GM12875 (cell line): Measurements from ENCODE around the gene DGCR2.

Experiments used
- H3K4me3 ChIP-seq: one replicate; pipeline ENCODE4 v1.5.1; 2011; ENCODE audit warnings: low read depth, low read length, control low read depth
- CTCF ChIP-seq: IDR thresholded peaks from 2 replicates; pipeline ENCODE4 v1.5.1; 2011; ENCODE audit warnings: low read depth, mild to moderate bottlenecking, control low read depth, inconsistent platforms, low read length, moderate library complexity, borderline replicate concordance; ENCODE audit not compliant: insufficient read depth

DGCR2 gene, protein sequence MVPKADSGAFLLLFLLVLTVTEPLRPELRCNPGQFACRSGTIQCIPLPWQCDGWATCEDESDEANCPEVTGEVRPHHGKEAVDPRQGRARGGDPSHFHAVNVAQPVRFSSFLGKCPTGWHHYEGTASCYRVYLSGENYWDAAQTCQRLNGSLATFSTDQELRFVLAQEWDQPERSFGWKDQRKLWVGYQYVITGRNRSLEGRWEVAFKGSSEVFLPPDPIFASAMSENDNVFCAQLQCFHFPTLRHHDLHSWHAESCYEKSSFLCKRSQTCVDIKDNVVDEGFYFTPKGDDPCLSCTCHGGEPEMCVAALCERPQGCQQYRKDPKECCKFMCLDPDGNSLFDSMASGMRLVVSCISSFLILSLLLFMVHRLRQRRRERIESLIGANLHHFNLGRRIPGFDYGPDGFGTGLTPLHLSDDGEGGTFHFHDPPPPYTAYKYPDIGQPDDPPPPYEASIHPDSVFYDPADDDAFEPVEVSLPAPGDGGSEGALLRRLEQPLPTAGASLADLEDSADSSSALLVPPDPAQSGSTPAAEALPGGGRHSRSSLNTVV

DNA sequence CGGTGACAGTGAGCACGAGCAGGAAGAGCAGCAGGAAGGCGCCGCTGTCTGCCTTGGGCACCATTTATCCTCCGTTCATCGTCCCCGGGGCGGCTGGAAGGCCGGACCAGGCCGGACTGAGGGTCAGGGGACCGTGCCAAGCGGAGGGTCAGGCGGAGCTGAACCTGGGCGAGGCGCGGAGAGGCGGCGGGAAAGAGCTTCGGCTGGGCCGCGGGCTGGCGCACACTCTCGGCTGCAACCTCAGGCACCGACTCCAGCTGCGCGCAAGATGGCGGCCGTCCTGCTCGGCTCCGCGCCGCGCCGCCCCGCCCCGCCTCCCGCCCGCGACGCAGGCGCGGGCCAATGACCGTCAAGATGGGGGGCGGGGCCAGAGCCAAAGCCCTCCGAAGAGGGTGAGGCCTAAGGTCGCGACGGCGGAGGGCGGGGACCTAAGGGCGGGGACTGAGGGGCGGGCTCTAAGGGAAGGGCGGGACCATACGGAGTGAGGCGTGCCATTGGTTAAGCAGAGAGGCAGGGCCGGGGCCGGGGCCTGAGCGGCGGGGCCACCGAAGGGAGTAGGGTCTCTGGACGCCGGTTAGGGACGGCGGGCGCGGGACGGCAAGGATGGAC lies at the start of gene DGCR2:
Gene DGCR2, minus strand, starts transcription at position 270 of the 609 bp plus-strand sequence. Its CDS starts 206 bp downstream, at position 64.
- H3K4me3 ChIP-seq, result peak within 1 kb of the TSS; percentile 91
- TF ChIP-seq CTCF, result no peak

DNA sequence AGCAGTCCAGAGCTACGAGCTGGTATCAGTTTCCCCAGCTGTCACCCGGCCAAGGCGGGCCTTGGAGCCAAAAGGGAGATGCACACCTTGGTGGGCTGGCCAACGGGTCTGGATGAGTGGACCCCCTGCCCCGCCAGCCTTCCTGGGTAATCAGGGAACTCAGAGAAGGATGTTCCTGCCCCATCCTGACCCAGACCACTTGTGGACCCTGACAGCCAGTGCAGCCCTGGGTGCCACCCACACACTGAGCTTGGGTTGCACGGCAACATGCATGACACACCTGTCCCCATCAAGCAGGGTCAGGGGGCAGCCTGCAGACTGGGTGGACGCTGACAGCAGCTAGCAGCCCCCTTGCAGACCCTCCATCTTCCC lies 47.7 kb upstream of the DGCR2 start:
- TF ChIP-seq CTCF, result no peak
- H3K4me3 ChIP-seq, result no peak overlapping the region

GRCh38 chr22:19169002-19169946 lies 47.1 kb upstream of the DGCR2 start:
- no peak overlapping the region for H3K4me3 ChIP-seq
- no peak for TF ChIP-seq CTCF

DNA sequence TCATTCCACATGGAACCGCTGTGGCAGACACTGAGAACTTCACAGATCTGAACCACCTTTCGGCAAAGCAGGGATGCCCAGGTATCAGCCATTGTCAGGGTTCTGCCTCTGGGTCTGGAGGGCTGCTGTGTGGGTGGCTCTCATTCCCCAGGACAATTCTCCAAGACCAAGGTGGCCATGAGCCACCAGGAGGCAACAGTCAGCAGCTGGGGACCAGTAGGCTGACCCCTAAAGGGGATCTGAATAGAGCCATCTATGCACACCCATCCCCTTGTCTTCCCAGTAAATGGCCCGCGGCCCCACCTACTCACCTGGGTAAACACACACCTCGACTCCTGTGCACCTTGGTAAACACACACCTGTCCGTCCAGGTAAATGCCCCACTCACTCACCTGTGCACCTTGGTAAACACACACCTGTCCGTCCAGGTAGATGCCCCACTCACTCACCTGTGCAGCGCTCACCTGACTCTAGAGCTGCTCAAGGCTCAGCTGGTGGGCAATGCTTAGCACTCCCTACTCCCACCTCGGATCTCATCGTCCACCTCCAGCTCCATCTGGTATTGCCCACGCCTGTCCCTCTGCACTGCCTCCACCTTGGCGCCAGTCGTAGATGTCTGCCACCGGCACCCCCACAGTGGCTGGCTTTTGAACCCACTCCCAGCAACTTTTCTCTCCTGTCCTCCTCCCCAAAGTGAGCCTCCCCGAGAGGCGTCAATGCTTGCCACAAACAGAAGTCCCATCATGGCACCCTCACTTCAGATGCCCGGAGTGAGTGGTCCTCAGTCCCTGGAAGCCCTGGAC lies 46.1 kb upstream of the DGCR2 start:
- H3K4me3 ChIP-seq, result no peak overlapping the region
- no peak for TF ChIP-seq CTCF

- no peak overlapping the region for H3K4me3 ChIP-seq
- no peak for TF ChIP-seq CTCF
Observed at GRCh38 chr22:19167106-19167869, 45.1 kb upstream of the DGCR2 start.
